Bronchial epithelial cell (primary cell): ENCODE data around the gene SMAD3. TPM values are rescaled to one million over a fixed set of nuclear protein-coding genes. Genes with fewer than 3 reads are reported as not detected.
"Not testable (repeated sequence)": the region's sequence is repeated elsewhere in the genome, so short reads cannot be mapped to it uniquely, and the experiment has no call there.

Source experiments
- DNase-seq: peaks from one replicate; pipeline ENCODE4 v3.0.0-alpha.2; 2010; ENCODE audit warnings: low read depth
- FAIRE-seq: peaks from 2 replicates; lab custom pipeline; 2011; peaks lifted over from hg19 to GRCh38; lab: Jason Lieb, UNC
- H3K27me3 ChIP-seq: 2 replicates; pipeline ENCODE4 v1.5.1; 2011; ENCODE audit warnings: low read length; ENCODE audit not compliant: control insufficient read depth, insufficient read depth
- H3K36me3 ChIP-seq: 2 replicates; pipeline ENCODE4 v1.5.1; 2011; ENCODE audit warnings: low read length; ENCODE audit not compliant: control insufficient read depth, insufficient read depth
- H3K4me3 ChIP-seq: 2 replicates; pipeline ENCODE4 v1.5.1; 2011; ENCODE audit warnings: mild to moderate bottlenecking, low read depth, low read length, control low read depth
- total RNA-seq: library from RNA; depleted of rRNA; stranded (reverse); fragments of >200 nt; gene quantifications from 2 replicates; pipeline ENCODE4 v1.2.1, GENCODE V29; 2014
- TF ChIP-seq, protein P1 (sequence below): IDR thresholded peaks from 2 replicates; pipeline ENCODE4 v1.5.1; 2011; ENCODE audit warnings: mild to moderate bottlenecking, moderate library complexity, low read length, control low read depth, inconsistent platforms; ENCODE audit not compliant: insufficient read depth, severe bottlenecking

The SMAD3 gene
- total RNA-seq, 1 donor from 2014 or later, result 9.5 TPM

DNA sequence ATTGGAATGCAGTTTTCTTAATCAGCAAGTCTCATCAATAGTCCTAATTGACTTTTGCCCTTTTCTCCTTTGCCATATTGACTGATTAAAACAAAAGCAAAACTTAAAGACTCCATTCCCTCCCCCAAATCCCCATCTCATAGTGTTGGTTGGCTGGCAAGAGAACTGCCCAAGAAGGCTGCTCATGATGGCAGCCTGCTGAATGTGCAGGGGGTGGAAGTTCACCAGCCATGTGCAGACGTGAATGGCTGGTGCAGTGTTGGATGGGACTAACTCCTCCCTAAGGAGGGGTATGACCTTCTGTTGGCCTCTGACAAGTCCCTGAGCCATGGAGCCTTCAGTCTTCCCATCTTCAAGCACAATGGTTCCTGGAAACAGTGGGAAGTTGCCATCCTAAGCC is 7.0 kb downstream of the SMAD3 start:
- Histone ChIP-seq H3K36me3 (peaks cover 7% of the 10 kb centered on the region), H3K27me3 (no peaks in the 10 kb centered on the region), H3K4me3 (no peak overlapping the region)
- TF ChIP-seq, protein P1, sequence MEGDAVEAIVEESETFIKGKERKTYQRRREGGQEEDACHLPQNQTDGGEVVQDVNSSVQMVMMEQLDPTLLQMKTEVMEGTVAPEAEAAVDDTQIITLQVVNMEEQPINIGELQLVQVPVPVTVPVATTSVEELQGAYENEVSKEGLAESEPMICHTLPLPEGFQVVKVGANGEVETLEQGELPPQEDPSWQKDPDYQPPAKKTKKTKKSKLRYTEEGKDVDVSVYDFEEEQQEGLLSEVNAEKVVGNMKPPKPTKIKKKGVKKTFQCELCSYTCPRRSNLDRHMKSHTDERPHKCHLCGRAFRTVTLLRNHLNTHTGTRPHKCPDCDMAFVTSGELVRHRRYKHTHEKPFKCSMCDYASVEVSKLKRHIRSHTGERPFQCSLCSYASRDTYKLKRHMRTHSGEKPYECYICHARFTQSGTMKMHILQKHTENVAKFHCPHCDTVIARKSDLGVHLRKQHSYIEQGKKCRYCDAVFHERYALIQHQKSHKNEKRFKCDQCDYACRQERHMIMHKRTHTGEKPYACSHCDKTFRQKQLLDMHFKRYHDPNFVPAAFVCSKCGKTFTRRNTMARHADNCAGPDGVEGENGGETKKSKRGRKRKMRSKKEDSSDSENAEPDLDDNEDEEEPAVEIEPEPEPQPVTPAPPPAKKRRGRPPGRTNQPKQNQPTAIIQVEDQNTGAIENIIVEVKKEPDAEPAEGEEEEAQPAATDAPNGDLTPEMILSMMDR, result no peak
- DNase-seq, result no peak
- FAIRE-seq, result no peak

DNA sequence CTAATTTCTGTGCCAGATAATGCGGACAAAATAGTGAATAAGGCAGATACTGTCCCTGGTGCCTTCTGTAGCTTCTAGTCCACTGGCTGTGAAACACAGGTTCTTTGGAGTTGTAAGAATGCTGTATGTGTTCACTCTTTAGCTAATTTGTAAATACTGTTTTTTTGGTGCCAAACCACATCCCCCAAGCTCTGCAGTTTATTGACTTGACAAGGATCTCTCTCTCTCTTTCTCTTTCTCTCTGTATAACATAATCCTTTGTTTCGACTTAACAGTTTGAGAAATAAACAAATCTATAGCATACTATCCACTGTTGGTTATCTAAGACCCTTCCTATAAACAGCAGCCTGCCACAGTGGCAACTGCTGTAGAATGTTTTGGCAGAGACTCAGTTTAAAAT is 7.6 kb downstream of the SMAD3 start:
- TF ChIP-seq, protein P1, result no peak
- no peak for FAIRE-seq
- Histone ChIP-seq H3K36me3 (peaks cover 7% of the 10 kb centered on the region), H3K27me3 (no peaks in the 10 kb centered on the region), H3K4me3 (no peak overlapping the region)
- no peak for DNase-seq

DNA sequence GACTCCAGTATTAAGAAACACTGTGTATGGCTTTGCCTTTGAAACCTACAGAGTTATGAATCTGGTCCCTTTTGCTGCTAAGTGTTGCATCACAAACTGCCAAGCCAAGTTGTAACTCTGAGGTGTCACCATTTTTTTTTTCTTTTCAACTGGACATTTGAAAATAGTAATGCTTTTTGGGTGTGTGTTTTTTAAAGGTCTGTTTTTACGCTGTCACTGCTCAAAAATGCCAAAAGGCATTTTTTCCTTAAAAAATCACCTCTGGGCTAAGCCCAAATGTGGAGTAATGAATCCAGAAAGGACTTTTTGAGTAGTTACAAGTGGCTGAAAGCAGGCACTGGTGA is 9.5 kb downstream of the SMAD3 start:
- FAIRE-seq (no peak), DNase-seq (no peak)
- peaks cover 10% of the 10 kb centered on the region for H3K36me3 ChIP-seq
- H3K27me3 ChIP-seq, result no peaks in the 10 kb centered on the region
- H3K4me3 ChIP-seq, result no peak overlapping the region
- TF ChIP-seq, protein P1, result no peak

DNA sequence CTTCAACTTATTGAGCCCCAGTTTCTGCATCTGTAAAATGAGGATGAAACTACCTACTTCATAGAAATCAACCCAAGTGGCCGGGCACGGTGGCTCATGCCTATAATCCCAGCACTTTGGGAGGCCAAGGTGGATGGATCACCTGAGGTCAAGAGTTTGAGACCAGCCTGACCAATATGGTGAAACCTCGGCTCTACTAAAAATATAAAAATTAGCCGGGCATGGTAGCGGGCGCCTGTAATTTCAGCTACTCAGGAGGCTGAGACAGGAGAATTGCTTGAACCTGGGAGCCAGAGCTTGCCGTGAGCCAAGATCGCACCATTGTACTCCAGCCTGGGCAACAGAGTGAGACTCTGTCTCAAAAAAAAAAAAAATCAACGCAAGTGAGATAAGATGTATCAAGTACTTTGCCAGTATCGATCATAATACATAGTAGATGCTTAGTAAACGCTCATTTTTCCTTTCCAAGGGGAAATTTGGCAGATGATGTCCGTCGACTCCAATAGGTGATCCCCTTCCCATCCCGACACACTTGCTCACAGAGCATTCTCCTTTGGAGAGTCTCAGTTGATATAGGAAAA is 10.2 kb downstream of the SMAD3 start:
- H3K36me3 ChIP-seq, result peaks cover 10% of the 10 kb centered on the region
- not testable (repeated sequence) for H3K27me3 ChIP-seq, DNase-seq, FAIRE-seq, H3K4me3 ChIP-seq

DNA sequence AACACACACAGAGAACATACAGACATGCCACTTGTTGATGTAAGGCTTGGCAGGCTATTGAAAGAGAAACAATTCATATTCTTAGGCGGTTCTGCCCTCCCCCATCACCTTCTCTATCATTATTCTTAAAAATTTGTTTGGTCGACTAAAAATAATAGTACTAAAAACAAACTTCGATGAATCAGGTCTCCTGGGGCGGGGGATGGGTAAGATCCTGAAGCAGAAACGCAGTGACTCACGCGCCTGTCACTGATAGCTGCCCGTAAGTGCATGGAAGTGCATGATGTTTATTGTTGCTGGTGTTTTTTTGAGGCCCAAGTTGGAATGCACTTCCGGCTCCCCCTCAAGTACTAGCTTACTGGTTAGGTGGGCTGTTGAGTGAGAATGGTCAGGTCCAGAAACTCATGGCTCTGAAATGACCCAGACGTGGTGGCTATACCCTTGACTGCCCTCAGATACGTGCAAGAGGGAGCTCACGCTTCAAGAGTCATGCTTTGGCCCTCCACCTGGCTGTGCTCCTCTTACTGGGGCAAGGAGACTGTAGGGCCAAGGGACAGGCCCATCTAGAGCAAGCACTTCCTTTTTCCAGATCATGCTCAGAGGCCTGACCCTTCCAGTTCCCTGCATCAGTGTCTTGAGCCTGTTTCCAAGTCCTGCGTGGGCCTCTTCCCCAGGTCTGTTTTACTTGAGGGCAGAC is 10.9 kb downstream of the SMAD3 start:
- FAIRE-seq (no peak), DNase-seq (peak; percentile 90)
- Histone ChIP-seq H3K36me3 (peaks cover 9% of the 10 kb centered on the region), H3K4me3 (no peak overlapping the region), H3K27me3 (no peaks in the 10 kb centered on the region)
- TF ChIP-seq, protein P1, result no peak

DNA sequence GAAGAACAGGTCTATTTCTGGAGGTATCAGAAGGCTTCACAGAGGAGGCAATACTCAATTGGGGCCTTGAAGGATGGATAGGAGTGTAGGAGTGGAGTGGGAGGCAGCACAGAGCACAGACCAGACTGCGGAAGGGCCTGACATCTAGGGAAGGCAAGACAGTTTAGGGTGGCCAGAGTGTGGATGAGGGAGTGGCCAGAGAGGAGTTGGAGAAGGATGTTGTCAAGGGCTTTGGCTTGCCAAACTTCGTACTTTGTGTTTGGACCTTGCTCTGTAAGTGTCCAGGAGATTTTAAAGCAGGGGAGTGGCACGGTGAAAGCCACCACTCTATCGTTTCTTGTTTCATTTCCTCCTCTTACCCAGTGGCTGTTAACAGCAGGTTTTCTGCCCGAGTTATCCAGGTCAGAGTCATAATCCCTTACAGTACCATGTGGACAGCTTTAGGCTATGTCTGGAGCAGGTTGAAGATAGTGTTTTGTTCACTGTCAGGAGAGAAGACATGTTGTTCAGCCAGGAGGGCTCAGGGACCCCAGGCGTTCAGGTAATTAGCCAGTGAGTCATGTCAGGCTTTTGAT is 12.3 kb downstream of the SMAD3 start:
- no peak overlapping the region for H3K4me3 ChIP-seq

More for the DNA sequence above, 12.3 kb downstream of the SMAD3 start:
- no peaks in the 10 kb centered on the region for H3K27me3 ChIP-seq
- TF ChIP-seq, protein P1, result no peak
- FAIRE-seq (no peak), DNase-seq (peak; percentile 49)
- H3K36me3 ChIP-seq, result peaks cover 8% of the 10 kb centered on the region
